GM23248 (cell line): Measurements from ENCODE around the gene FN1. TPM values are rescaled to one million over a fixed set of nuclear protein-coding genes. Genes with fewer than 3 reads are reported as not detected.

Experiments
- DNase-seq: peaks from one replicate; pipeline ENCODE4 v3.0.0-alpha.2; 2015
- H2AFZ ChIP-seq: fragments of 200-600 bp; sonication (generic); 2 replicates; pipeline ENCODE4 v1.6.1; 2016; ENCODE audit warnings: antibody characterized with exemption
- H3F3A ChIP-seq: fragments of 200-600 bp; sonication (generic); 2 replicates; pipeline ENCODE4 v1.6.1; 2016; ENCODE audit warnings: mild to moderate bottlenecking, antibody characterized with exemption, mixed run types; ENCODE audit not compliant: insufficient read depth
- H3K27ac ChIP-seq: fragments of 200-600 bp; sonication (generic); 2 replicates; pipeline ENCODE4 v1.5.1; 2016; ENCODE audit warnings: mild to moderate bottlenecking
- H3K27me3 ChIP-seq: fragments of 200-600 bp; sonication (generic); replicated peaks from 2 replicates; pipeline ENCODE4 v1.6.1; 2016; ENCODE audit warnings: mild to moderate bottlenecking; ENCODE audit not compliant: insufficient read depth
- H3K36me3 ChIP-seq: fragments of 200-600 bp; sonication (generic); 2 replicates; pipeline ENCODE4 v1.6.1; 2016; ENCODE audit warnings: low read depth, mild to moderate bottlenecking
- H3K4me1 ChIP-seq: fragments of 200-600 bp; sonication (generic); 2 replicates; pipeline ENCODE4 v1.6.1; 2016; ENCODE audit warnings: mild to moderate bottlenecking; ENCODE audit not compliant: insufficient read depth
- H3K4me2 ChIP-seq: fragments of 200-600 bp; sonication (generic); one replicate; pipeline ENCODE4 v1.6.1; 2016; ENCODE audit warnings: mild to moderate bottlenecking; ENCODE audit not compliant: unreplicated experiment
- H3K4me3 ChIP-seq: fragments of 200-600 bp; sonication (generic); 2 replicates; pipeline ENCODE4 v1.5.1; 2016; ENCODE audit warnings: mild to moderate bottlenecking
- H3K79me2 ChIP-seq: fragments of 200-600 bp; sonication (generic); 2 replicates; pipeline ENCODE4 v1.6.1; 2016; ENCODE audit warnings: mild to moderate bottlenecking; ENCODE audit not compliant: insufficient read depth
- H3K9ac ChIP-seq: fragments of 200-600 bp; sonication (generic); 2 replicates; pipeline ENCODE4 v1.6.1; 2016; ENCODE audit warnings: mild to moderate bottlenecking
- H3K9me2 ChIP-seq: fragments of 200-600 bp; sonication (generic); 2 replicates; pipeline ENCODE4 v1.6.1; 2016; ENCODE audit warnings: mixed run types, mild to moderate bottlenecking, moderate library complexity; ENCODE audit not compliant: insufficient read depth
- H3K9me3 ChIP-seq: fragments of 200-600 bp; sonication (generic); one replicate; pipeline ENCODE4 v1.6.1; 2017; ENCODE audit warnings: low read depth
- H4K20me1 ChIP-seq: fragments of 200-600 bp; sonication (generic); 2 replicates; pipeline ENCODE4 v1.6.0; 2016; ENCODE audit not compliant: insufficient read depth
- EZH2 ChIP-seq: fragments of 200-600 bp; sonication (generic); IDR thresholded peaks from 2 replicates; pipeline ENCODE4 v1.6.1; 2018; ENCODE audit warnings: antibody characterized with exemption, mild to moderate bottlenecking; ENCODE audit not compliant: insufficient read depth, poor library complexity, severe bottlenecking
- EZH2phosphoT487 ChIP-seq: fragments of 200-600 bp; sonication (generic); IDR thresholded peaks from 2 replicates; pipeline ENCODE4 v1.6.1; 2018; ENCODE audit warnings: antibody characterized with exemption, moderate library complexity, mild to moderate bottlenecking, low read depth; ENCODE audit not compliant: insufficient read depth
- WGBS, 2 experiments: methylation state at CpG; one replicate each; pipeline ENCODE4 v1.1.6; 2015 to 2017; ENCODE audit warnings: low lambda C conversion rate in 2 of 2, low coverage in 1 of 2; ENCODE audit errors: missing lambda C conversion rate in 2 of 2; 5-methylcytosine and 5-hydroxymethylcytosine counted together
- in situ Hi-C: fragments of 300-500 bp; cut with MboI; formaldehyde crosslinking; loops from 2 replicates; pipeline ENCODE4 v1.15.0; 2020
- polyA plus RNA-seq: library from polyadenylated mRNA; unstranded; fragments of >200 nt; fragmentation: Nextera tagmentation; extraction: Ambion mirVana; gene quantifications from 2 replicates; pipeline ENCODE4 v1.2.1, GENCODE V29; 2016
- total RNA-seq: library from RNA; depleted of rRNA; stranded (reverse); fragments of >200 nt; shearing (Covaris generic); gene quantifications from 2 replicates; pipeline ENCODE4 v1.2.3, GENCODE V29; 2014

The FN1 gene
- total and polyA plus RNA-seq, 2 experiments from 2014 or later, result 20,647 to 33,406 TPM

GRCh38 chr2:215465256-215465655 lies 29.4 kb upstream of the FN1 start:
- Histone ChIP-seq H3K4me1 (peaks cover 43% of the 10 kb centered on the region), H3K9me2 (no peaks in the 10 kb centered on the region), H3K27me3 (no peaks in the 10 kb centered on the region), H3K27ac (peak overlapping the region; percentile 64), H3K9ac (no peak overlapping the region), H3F3A (peaks cover 46% of the 10 kb centered on the region), H3K9me3 (no peaks in the 10 kb centered on the region), H3K4me2 (peak overlapping the region; percentile 34), H4K20me1 (no peaks in the 10 kb centered on the region), H3K4me3 (no peak overlapping the region), H3K36me3 (no peaks in the 10 kb centered on the region), H3K79me2 (no peaks in the 10 kb centered on the region), H2AFZ (no peak overlapping the region)
- 58 to 69% methylated on average over 2 of the region's 2 CpGs for WGBS, 2 experiments
- TF ChIP-seq EZH2 (no peak), EZH2phosphoT487 (no peak)
- in situ Hi-C loops, result no loop called here
- no peak for DNase-seq

DNA sequence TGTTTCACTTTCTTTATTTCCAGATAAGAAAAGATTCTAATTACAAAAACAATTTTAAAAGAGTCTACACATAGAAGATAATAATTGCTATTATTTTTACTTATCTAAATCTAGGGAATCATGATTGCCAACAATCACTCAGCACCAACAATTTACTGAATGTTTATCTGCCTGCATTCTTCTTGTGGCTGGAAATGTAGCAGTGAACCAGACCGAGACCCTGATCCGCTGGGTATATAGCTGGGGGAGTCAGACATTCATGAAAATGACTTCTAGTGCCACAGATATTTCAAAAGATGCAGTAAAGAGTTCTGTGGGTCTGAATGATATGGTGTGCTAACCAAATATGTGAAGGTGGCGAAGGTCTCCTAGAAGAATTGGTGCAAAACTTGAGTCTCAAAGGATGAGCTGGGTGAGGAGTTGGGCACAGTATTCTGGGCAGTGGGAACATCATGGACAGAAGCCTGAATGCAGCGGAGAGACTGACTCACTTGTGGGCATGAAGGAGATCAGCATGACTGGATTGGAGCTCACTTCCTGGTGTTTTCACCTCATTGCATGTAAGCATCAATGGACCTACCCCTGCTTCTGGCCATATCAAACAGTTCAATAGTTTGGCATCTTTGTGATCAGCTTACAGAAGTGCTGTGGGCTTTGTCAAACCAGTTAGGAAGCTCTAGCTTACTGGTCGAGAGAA lies 26.1 kb upstream of the FN1 start:
- H3K36me3 ChIP-seq, result no peaks in the 10 kb centered on the region
- H3K4me2 ChIP-seq, result no peak overlapping the region

DNA sequence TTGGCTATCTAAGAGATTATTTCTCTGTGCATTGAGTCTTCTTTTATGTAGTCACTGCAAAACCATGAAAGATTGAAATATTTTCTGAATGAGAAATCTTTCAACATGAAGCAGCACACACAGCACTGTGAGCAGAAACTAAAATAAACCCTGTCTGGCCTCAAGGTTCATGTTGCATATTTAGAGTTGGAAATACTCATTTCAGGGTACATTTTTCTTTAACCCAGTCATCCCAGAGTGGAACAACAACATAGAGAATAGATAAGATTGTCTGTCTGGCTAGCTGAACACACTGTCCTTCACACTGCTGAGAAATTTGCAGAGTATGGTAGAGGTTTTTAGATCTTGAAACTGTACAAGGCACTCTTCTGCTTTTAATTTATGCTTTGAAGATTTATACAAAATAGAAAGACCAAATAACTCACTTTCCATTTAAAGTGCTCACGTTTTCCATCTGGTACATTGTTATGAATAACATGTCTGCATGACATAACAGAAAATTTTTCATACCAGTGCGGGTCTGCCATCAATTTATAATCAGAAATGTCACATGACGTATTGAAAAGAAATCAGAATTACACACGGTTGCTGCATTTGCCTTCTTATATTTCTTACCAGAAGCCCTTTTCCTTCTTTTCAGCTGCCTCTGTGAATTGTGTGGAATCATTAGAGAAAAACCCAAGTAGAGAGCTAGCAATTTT lies 25.0 kb upstream of the FN1 start:
- H3K4me1 ChIP-seq, result peaks cover 43% of the 10 kb centered on the region
- H3K27me3 ChIP-seq, result no peaks in the 10 kb centered on the region
- no peaks in the 10 kb centered on the region for H3K9me3 ChIP-seq
- TF ChIP-seq EZH2 (no peak), EZH2phosphoT487 (0 out of 2 replicates have a peak, but pooled peaks have one; percentile 49)
- peak overlapping the region; percentile 67 for H3K9ac ChIP-seq
- no peak overlapping the region for H2AFZ ChIP-seq
- H3K9me2 ChIP-seq, result no peaks in the 10 kb centered on the region
- H3K4me2 ChIP-seq, result peak overlapping the region; percentile 61
- H3F3A ChIP-seq, result peaks cover 51% of the 10 kb centered on the region
- in situ Hi-C loops, result no loop called here
- peak overlapping the region; percentile 91 for H3K27ac ChIP-seq
- H4K20me1 ChIP-seq, result no peaks in the 10 kb centered on the region
- H3K79me2 ChIP-seq, result no peaks in the 10 kb centered on the region
- DNase-seq, result peak; percentile 91
- 4 to 6% methylated on average over 4 of the region's 4 CpGs for WGBS, 2 experiments
- H3K36me3 ChIP-seq, result no peaks in the 10 kb centered on the region
- peak overlapping the region; percentile 33 for H3K4me3 ChIP-seq

More for the DNA sequence above, 26.1 kb upstream of the FN1 start:
- in situ Hi-C loops, result no loop called here
- Histone ChIP-seq H3K4me3 (no peak overlapping the region), H3K79me2 (no peaks in the 10 kb centered on the region), H3K27me3 (no peaks in the 10 kb centered on the region), H3K4me1 (peaks cover 54% of the 10 kb centered on the region), H3F3A (peaks cover 58% of the 10 kb centered on the region), H4K20me1 (no peaks in the 10 kb centered on the region), H3K27ac (peak overlapping the region; percentile 91), H3K9ac (peak overlapping the region; percentile 67), H3K9me2 (no peaks in the 10 kb centered on the region), H2AFZ (no peak overlapping the region), H3K9me3 (no peaks in the 10 kb centered on the region)
- 83 to 86% methylated on average over 5 of the region's 5 CpGs for WGBS, 2 experiments
- TF ChIP-seq EZH2phosphoT487 (no peak), EZH2 (no peak)
- peak; percentile 77 for DNase-seq

- Histone ChIP-seq H3K4me3 (no peak overlapping the region), H3K79me2 (no peaks in the 10 kb centered on the region), H3K9ac (no peak overlapping the region), H3K9me3 (no peaks in the 10 kb centered on the region), H3K27ac (no peak overlapping the region), H4K20me1 (no peaks in the 10 kb centered on the region), H3K4me1 (peaks cover 20% of the 10 kb centered on the region), H2AFZ (0 out of 2 replicates have a peak overlapping the region, but pooled peaks have one; percentile 12), H3K4me2 (no peak overlapping the region), H3K27me3 (no peaks in the 10 kb centered on the region), H3K9me2 (no peaks in the 10 kb centered on the region), H3F3A (peaks cover 41% of the 10 kb centered on the region), H3K36me3 (no peaks in the 10 kb centered on the region)
- in situ Hi-C loops, result loop anchor here (10.0 kb wide), 1 partner anchor 449 kb away; no protein-coding TSS in a partner anchor
- 75 to 84% methylated on average over 3 of the region's 3 CpGs for WGBS, 2 experiments
- no peak for DNase-seq
- no peak for TF ChIP-seq EZH2
- TF ChIP-seq EZH2phosphoT487, result no peak
Observed at GRCh38 chr2:215455958-215456357, 20.1 kb upstream of the FN1 start.
